HG03139 (cell line): ENCODE data around the gene BTF3L4.
A peak's percentile ranks its signal among the peaks of the same experiment; 100 is the strongest.
"Not testable (repeated sequence)": the region's sequence is repeated elsewhere in the genome, so short reads cannot be mapped to it uniquely, and the experiment has no call there.

ENCODE experiments used
- ATAC-seq: cut with Tn5 transposase; IDR thresholded peaks from one replicate; pipeline ENCODE4 v1.9.1; 2021; ENCODE audit not compliant: unreplicated experiment

BTF3L4 gene

DNA sequence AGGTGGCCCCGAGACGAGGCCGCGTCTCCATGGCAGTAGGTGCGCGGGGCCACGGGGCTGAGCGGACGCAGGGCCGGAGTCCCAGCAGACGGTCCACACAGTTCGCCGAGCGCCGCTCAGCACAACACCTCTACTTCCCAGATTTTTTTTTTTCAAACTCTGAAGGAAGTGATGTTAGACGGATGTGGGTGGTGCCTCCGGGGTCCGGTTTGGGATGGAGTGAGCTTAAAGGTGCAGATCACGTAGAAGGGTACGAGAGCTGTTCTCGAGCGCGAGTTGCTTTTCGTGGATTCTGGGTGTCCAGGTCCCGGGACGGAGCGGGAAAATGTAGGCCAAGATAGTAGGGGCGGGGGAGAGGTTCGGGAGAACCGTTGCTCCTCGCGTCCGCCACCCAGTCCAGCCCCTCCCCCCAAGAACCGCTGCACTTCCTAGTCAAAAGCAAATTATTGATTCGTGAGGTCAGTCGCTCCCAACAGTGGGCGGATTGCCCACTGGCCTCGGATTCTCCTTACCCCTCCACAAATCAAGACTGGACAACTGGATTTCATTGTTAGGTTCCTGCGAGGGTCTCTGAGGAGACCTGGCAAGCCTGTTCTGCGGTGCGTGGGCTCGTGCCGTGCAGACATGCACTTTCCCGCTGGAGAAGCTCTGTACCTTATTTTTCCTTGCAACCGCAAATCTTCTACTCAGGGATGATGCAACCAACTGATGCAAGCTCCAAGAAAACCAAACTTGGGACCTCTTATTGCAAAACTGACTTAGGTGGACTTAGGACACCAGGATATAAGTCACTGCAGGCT is 829 bp upstream of the BTF3L4 start, which contains the start of gene TXNDC12:
Gene TXNDC12, minus strand, starts transcription at position 126 of the 800 bp plus-strand sequence. Its CDS starts 95 bp downstream, at position 31.
- ATAC-seq: peak; percentile 26

- no peak for ATAC-seq
Observed at GRCh38 chr1:52055866-52056162, 281 bp upstream of the BTF3L4 start.

- no peak for ATAC-seq
Observed at GRCh38 chr1:52056937-52057231, 789 bp downstream of the BTF3L4 start.

GRCh38 chr1:52057255-52057654 is 1.2 kb downstream of the BTF3L4 start:
- no peak for ATAC-seq

- ATAC-seq: no peak
Observed at GRCh38 chr1:52057876-52058415, 1.9 kb downstream of the BTF3L4 start.

DNA sequence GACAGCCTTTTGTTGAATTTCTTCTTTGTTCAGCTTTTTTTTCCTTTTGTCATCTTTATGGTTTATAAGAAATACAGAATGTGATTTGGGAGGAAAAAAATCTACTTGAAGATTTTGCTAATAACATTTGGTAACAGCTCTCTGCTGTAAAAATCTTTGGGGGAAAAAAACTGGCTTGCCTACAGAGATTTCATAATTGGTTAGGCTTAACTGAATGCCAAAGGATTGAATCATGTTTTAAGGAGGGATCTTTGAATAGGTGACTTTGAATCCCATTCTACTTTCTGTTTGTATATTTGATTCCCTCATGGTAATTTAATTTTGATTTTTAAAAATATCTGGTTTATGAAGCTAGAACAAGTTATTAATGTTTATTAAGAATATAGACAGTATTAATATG is 3.2 kb downstream of the BTF3L4 start:
- no peak for ATAC-seq

GRCh38 chr1:52059888-52060287 is 3.8 kb downstream of the BTF3L4 start:
- no peak for ATAC-seq

- no peak for ATAC-seq
Observed at GRCh38 chr1:52060822-52061221, 4.7 kb downstream of the BTF3L4 start.

- no peak for ATAC-seq
Observed at GRCh38 chr1:52063192-52063591, 7.1 kb downstream of the BTF3L4 start.

- no peak for ATAC-seq
Observed at GRCh38 chr1:52070704-52071103, 14.6 kb downstream of the BTF3L4 start.

- ATAC-seq: no peak
Observed at GRCh38 chr1:52072291-52072690, 16.2 kb downstream of the BTF3L4 start.

GRCh38 chr1:52077277-52077676 is 21.2 kb downstream of the BTF3L4 start:
- ATAC-seq: not testable (repeated sequence)

DNA sequence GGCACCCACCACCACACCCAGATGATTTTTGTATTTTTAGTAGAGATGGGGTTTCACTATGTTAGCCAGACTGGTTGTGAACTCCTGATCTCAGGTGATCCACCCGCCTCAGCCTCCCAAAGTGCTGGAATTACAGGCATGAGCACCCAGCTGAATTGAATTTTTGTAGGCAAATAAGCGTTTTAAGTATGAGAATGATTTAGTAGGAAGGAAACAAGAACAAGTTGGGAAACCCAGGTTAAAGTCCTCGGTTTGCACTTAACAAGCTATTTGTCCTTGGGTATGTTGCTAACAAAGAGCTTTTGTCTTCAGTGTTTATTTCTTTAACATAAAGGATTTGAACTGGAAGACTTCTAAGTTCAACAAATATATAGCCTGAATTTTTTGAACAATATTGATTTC is 23.9 kb downstream of the BTF3L4 start:
- ATAC-seq: no peak

GRCh38 chr1:52087892-52088291 is 31.8 kb downstream of the BTF3L4 start:
- ATAC-seq: not testable (repeated sequence)

DNA sequence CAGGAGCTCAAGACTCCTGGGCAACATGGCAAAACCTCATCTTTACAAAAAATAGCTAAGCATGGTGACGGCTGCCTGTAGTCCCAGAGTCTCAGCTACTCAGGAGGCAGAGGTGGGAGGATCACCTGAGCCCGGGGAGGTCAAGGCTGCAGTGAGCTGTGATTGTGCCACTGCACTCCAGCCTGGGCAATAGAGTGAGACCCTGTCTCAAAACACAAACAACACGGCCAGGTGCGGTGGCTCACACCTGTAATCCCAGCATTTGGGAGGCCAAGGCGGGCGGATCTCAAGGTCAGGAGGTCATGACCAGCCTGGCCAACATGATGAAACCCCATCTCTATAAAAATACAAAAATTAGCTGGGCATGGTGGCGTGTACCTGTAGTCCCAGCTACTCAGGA is 38.2 kb downstream of the BTF3L4 start:
- not testable (repeated sequence) for ATAC-seq

DNA sequence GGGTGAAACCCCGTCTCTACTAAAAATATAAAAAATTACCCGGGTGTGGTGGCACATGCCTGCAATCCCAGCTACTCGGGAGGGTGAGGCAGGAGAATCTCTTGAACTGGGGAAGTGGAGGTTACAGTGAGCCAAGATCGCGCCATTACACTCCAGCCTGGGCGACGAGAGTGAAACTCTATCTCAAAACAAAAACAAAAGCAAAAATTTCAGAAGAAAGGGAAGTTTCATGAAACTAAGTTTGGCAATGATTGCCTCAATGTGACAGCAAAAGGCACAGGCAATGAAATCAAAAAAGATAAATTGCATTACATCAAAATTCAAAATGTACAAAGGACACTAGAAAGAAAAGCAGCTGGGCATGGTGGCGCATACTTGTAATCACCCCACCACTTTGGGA is 40.1 kb downstream of the BTF3L4 start:
- no peak for ATAC-seq

- no peak for ATAC-seq
Observed at GRCh38 chr1:52098139-52098871, 42.2 kb downstream of the BTF3L4 start.

DNA sequence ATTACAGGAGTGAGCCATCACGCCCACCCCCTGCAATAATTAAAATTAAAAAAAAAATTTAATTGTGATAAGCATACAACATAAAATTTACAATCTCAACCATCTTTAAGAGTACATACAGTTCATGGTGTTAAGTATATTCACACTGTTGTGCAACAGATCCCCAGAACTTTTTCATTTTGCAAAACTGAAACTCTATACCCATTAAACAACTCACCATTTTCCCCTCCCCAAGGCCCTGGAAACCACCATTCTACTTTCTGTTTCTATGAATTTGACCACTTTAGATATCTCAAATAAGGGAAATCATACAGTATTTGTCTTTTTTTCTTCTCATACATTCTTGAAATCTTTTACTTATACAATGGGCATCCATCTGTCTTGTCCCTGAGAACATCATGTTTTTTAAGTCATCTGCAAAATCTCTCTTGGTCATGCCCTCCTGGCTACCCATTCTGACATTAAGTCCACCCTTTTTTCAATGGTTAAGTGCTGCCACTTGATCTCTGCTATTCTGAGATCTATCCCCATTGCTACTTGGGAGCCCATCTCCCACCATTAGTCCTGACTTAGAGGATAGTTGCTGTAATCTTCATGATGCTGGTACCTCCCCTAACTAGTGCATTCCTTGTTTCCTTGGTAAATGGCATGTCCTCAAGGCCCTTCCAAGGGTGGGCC is 46.4 kb downstream of the BTF3L4 start:
- ATAC-seq: no peak

- no peak for ATAC-seq
Observed at GRCh38 chr1:52111492-52111891, 55.4 kb downstream of the BTF3L4 start.

- no peak for ATAC-seq
Observed at GRCh38 chr1:52112489-52112888, 56.4 kb downstream of the BTF3L4 start.

DNA sequence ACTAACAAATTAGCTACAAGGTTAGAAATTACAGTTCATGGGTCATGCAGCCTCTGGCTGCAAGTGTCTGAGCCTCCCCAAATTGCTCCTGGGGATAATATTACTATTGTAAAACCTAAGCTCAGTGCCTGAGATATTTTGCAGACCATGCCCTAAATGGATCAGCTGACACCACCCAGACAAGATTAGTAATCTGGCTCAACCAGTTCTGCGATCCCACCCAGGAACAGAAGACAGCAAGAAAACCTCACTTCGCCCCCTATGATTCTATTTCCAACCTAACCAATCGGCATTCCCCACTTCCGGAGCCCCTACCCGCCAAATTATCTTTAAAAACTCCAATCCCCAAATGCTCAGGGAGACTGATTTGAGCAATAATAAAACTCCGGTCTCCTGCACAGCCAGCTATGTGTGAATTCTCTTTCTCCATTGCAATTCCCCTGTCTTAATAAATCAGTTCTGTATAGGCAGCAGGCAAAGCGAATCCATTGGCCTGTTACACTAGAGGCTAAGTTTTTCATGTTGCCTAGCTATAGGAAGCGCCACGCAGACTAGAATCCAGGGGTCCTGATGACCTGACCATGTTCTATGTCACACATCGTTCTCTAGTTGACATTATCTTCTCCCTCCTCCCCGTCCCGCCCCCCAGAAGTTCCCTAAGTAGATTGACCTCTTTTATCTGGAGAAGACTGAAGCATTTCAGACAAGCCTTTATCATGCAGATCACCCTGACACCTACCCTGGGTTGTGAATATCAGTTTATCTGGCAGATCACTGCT is 63.4 kb downstream of the BTF3L4 start:
- no peak for ATAC-seq
